ENCODE results near the gene BIRC7.

- no peak for TF ChIP-seq CTCF (IDR thresholded peaks at IDR 0.05)
- no peak for TF ChIP-seq ESRRA (CRISPR knock-in tag; IDR thresholded peaks at IDR 0.05; ENCODE audit: borderline replicate concordance)
- TF ChIP-seq RELA (CRISPR knock-in tag; IDR thresholded peaks at IDR 0.05; ENCODE audit: borderline replicate concordance), result no peak
- TF ChIP-seq STAT6 (CRISPR knock-in tag; conservative IDR thresholded peaks at IDR 0.05; ENCODE audit: low read depth), result no peak
- TF ChIP-seq JUN (CRISPR knock-in tag; IDR thresholded peaks at IDR 0.05), result no peak
- TF ChIP-seq ETV6 (CRISPR knock-in tag; IDR thresholded peaks at IDR 0.05), result no peak
- no peak for TF ChIP-seq ATF6 (CRISPR knock-in tag; IDR thresholded peaks at IDR 0.05)
- TF ChIP-seq SP1 (CRISPR knock-in tag; conservative IDR thresholded peaks at IDR 0.05), result no peak
- no peak for TF ChIP-seq PRRX2 (CRISPR knock-in tag; IDR thresholded peaks at IDR 0.05)
- TF ChIP-seq CREM (CRISPR knock-in tag; IDR thresholded peaks at IDR 0.05), result no peak
- TF ChIP-seq TEAD1 (CRISPR knock-in tag; IDR thresholded peaks at IDR 0.05), result no peak
These were observed 25.5 kb downstream of the BIRC7 start for GRCh38 chr20:63261060-63261794.

Data from WTC11 (cell line).